D721Med (cell line): ENCODE results near the gene MBLAC1.
A peak's percentile ranks its signal among the peaks of the same experiment; 100 is the strongest.

Experiments used
- DNase-seq: peaks from one replicate; pipeline ENCODE4 v3.0.0; 2011; ENCODE audit warnings: low spot score; ENCODE audit not compliant: insufficient read length
- FAIRE-seq: peaks from 2 replicates; lab custom pipeline; 2011; peaks lifted over from hg19 to GRCh38; lab: Jason Lieb, UNC
- CTCF ChIP-seq: IDR thresholded peaks from 2 replicates; pipeline ENCODE4 v1.5.1; 2012; ENCODE audit warnings: mild to moderate bottlenecking, control low read depth; ENCODE audit not compliant: insufficient read depth; ENCODE audit errors: missing control alignments

The MBLAC1 gene

DNA sequence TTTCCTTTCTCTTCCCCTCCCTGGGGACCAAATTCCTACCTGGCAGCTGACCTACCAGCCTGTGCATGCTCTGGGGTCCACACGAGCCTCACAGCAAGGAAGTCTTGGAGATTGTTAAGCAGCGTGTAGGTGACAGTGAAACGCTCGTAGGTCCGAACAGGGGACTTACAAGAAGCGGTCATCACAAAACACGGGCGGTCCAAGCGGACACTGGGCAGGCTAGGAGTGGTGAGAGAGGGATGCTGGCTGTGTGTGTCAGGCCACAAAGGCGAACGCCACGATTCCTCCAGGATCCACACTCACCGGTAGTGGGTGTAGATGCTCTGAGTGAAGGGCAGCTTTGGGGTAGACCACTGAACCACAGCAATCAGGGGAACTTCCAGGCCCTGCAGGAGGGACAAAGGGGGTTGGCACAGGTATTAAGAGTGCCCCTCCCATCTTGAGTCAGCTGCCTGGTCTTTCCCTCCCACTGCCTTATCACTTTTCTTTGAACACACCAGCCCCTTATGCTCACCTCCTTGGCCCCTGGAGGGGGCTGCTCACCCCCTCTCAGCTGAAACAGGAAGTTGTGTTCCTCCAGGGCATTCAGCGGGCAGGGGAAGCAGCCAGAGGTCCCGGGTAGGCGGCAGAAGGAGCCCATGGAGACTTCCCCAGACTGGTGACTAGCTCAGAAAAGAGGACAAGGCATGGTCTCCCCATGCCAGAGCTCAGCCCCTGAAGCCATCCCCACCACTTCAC lies 29.7 kb downstream of the MBLAC1 start:
- no peak for TF ChIP-seq CTCF
- FAIRE-seq (no peak), DNase-seq (no peak)

DNA sequence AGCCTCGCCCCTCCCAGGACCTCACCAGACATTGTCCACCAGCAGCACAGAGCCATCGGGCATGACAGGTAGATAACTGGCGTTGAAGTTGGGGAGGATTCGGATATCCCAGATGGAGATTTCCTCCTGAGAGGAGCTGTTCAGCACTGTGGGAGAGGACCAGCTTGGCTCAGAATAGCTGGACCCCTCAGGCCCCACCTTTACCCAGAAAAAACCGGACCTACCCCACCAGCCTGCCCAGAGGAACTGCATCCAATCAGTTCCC lies 30.2 kb downstream of the MBLAC1 start:
- FAIRE-seq = no peak
- no peak for TF ChIP-seq CTCF
- DNase-seq = no peak

GRCh38 chr7:100157334-100158228 lies 30.8 kb downstream of the MBLAC1 start:
- FAIRE-seq (no peak), DNase-seq (no peak)
- no peak for TF ChIP-seq CTCF

DNA sequence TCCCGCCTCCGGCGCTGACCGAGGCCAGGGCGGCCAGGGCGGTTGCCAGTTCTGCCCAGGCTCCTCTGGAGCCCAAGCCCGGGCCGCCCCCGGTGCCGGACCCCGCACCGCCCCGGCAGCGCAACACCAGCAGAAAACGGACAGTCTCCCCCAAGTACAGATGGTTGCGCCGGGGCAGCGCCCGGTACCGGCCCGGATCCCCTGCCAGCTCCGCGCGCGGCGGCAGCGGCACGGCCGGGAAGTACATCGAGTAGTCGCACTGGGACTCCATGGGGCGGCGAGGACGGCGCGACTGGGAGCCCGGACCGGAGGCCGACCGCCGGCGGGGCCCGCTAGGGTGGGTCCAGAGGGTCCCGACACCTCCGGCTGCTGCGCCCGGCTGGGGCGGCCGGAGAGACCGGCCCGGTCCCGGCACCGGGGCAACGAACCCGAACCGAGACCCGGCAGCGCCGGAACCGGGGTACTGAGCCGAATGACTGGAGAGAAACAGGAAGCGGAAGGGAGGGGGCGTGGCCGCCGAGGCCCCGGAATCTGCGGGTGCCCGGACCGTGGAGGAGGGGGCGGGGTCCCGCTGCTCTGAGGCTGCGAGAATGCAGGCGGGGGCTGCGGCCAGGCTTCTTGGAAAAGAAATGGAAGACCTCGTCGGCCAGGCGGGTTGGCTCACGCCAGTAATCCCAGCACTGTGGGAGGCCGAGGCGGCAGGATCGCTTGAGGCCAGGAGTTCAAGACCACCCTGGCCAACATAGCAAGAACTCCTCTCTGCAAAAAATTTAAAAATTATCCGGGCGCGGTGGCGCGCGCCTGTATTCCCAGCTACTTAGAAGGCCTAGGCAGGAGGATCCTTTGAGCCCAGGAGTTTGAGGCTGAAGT lies 31.7 kb downstream of the MBLAC1 start, which contains the start of gene TRAPPC14:
TSS of gene TRAPPC14 (minus strand) at position 495 of the 870 bp plus-strand sequence. CDS start at position 271, 224 bp downstream.
- TF ChIP-seq CTCF = no peak
- FAIRE-seq = no peak
- DNase-seq = peak; percentile 99

- FAIRE-seq (no peak), DNase-seq (no peak)
- TF ChIP-seq CTCF = no peak
Measured at GRCh38 chr7:100159099-100159623, 32.4 kb downstream of the MBLAC1 start.

- TF ChIP-seq CTCF = no peak
- no peak for FAIRE-seq
- no peak for DNase-seq
Measured at GRCh38 chr7:100160067-100160466, 33.3 kb downstream of the MBLAC1 start.
